Measurements from ENCODE around the gene GPC3. TPM values are rescaled to one million over a fixed set of nuclear protein-coding genes. Genes with fewer than 3 reads are reported as not detected.

GPC3 gene
- total RNA-seq, 1 experiment from 2014 or later: not detected

DNA sequence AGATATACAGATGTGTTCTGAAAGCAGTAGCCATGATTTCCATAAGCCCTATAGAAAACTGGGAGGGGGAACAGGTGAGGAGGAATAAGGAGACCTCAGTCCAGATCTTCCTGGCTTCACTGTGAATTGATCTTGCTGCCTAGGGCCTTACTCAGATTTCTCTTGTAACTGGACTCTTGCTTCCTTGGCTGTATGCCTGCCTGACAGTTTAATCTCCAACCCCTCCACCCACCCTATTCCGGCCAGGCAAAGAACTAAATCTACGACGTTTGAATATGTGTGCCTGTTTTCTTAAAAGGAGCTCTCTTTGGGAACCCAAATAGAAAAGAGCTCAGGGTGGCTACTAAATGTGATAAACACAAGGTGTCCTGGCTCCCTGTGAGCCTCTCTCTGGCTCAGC is 173.0 kb downstream of the GPC3 start:
- no peaks in the 10 kb centered on the region; the same call in 1 of the 2 replicates for H3K9me2 ChIP-seq (ENCODE audit: insufficient read depth)
- no peak overlapping the region for H2AFZ ChIP-seq
- ChIA-PET POLR2A (ENCODE audit: unreplicated experiment) (no interaction called here), CTCF (no interaction called here)
- H3K79me2 ChIP-seq (ENCODE audit: low read depth): no peaks in the 10 kb centered on the region
- no peaks in the 10 kb centered on the region for H3K9me3 ChIP-seq (ENCODE audit: insufficient read depth, low read depth)
- H3K4me2 ChIP-seq: no peak overlapping the region
- no peaks in the 10 kb centered on the region for H3F3A ChIP-seq (ENCODE audit: insufficient read depth, low read depth)
- H4K20me1 ChIP-seq (ENCODE audit: insufficient read depth): no peaks in the 10 kb centered on the region
- no peak for TF ChIP-seq EZH2 (IDR thresholded peaks at IDR 0.05; ENCODE audit: low read depth)
- no peak for TF ChIP-seq CTCF (conservative IDR thresholded peaks at IDR 0.05)
- no peaks in the 10 kb centered on the region for H3K27me3 ChIP-seq (ENCODE audit: insufficient read depth, low read depth)
- H3K36me3 ChIP-seq (ENCODE audit: low read depth): no peaks in the 10 kb centered on the region
- no peak overlapping the region for H3K4me3 ChIP-seq
- no peaks in the 10 kb centered on the region for H3K4me1 ChIP-seq (replicated peaks; ENCODE audit: insufficient read depth)
- no TSS peak for BruUV-seq (replicated peaks)
- no peak for DNase-seq
- no peak overlapping the region for H3K27ac ChIP-seq
- intact Hi-C loops (cut with micrococcal nuclease; ENCODE audit: unreplicated experiment): no loop called here

DNA sequence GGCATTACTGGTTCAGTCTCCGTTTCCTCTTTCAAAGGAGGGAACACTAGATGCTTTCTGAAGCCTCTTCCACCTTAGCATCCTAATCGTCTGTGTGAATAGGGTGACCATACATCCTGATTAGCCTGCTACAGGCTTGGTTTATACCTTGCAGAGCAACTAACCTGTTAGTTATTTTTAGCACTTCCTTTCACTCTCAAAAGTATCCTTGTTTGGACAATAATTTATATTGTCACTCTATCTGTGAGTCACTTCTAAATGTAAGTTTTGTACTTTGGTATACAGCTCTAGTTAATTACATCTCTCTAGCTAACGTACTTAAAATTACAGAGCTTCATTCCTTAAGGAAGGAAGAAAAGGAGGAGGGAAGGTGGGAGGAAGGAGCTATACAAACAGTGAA is 174.5 kb downstream of the GPC3 start:
- Histone ChIP-seq H3K36me3 (ENCODE audit: low read depth) (no peaks in the 10 kb centered on the region), H3F3A (ENCODE audit: insufficient read depth, low read depth) (no peaks in the 10 kb centered on the region), H3K4me3 (no peak overlapping the region), H3K79me2 (ENCODE audit: low read depth) (no peaks in the 10 kb centered on the region), H3K9me3 (ENCODE audit: insufficient read depth, low read depth) (no peaks in the 10 kb centered on the region), H3K27me3 (ENCODE audit: insufficient read depth, low read depth) (no peaks in the 10 kb centered on the region), H3K4me2 (no peak overlapping the region), H2AFZ (no peak overlapping the region), H3K4me1 (replicated peaks; ENCODE audit: insufficient read depth) (no peaks in the 10 kb centered on the region), H3K9me2 (ENCODE audit: insufficient read depth) (no peaks in the 10 kb centered on the region; the same call in 1 of the 2 replicates), H3K27ac (no peak overlapping the region), H4K20me1 (ENCODE audit: insufficient read depth) (no peaks in the 10 kb centered on the region)
- TF ChIP-seq CTCF (conservative IDR thresholded peaks at IDR 0.05) (no peak), EZH2 (IDR thresholded peaks at IDR 0.05; ENCODE audit: low read depth) (no peak)
- no TSS peak for BruUV-seq (replicated peaks)
- intact Hi-C loops (cut with micrococcal nuclease; ENCODE audit: unreplicated experiment): no loop called here
- no peak for DNase-seq
- ChIA-PET CTCF (no interaction called here), POLR2A (ENCODE audit: unreplicated experiment) (no interaction called here)

GRCh38 chrX:133804072-133804471 is 181.3 kb downstream of the GPC3 start:
- H3K79me2 ChIP-seq (ENCODE audit: low read depth): no peaks in the 10 kb centered on the region
- intact Hi-C loops (cut with micrococcal nuclease; ENCODE audit: unreplicated experiment): no loop called here
- ChIA-PET CTCF (no interaction called here), POLR2A (ENCODE audit: unreplicated experiment) (no interaction called here)
- H3K4me2 ChIP-seq: no peak overlapping the region
- H3F3A ChIP-seq (ENCODE audit: insufficient read depth, low read depth): no peaks in the 10 kb centered on the region
- H3K36me3 ChIP-seq (ENCODE audit: low read depth): no peaks in the 10 kb centered on the region
- DNase-seq: no peak
- no TSS peak for BruUV-seq (replicated peaks)
- no peak overlapping the region for H2AFZ ChIP-seq
- TF ChIP-seq EZH2 (IDR thresholded peaks at IDR 0.05; ENCODE audit: low read depth) (no peak), CTCF (conservative IDR thresholded peaks at IDR 0.05) (no peak)
- H3K9me3 ChIP-seq (ENCODE audit: insufficient read depth, low read depth): no peaks in the 10 kb centered on the region
- H3K9me2 ChIP-seq (ENCODE audit: insufficient read depth): no peaks in the 10 kb centered on the region
- H4K20me1 ChIP-seq (ENCODE audit: insufficient read depth): no peaks in the 10 kb centered on the region
- no peaks in the 10 kb centered on the region for H3K4me1 ChIP-seq (replicated peaks; ENCODE audit: insufficient read depth)
- no peaks in the 10 kb centered on the region for H3K27me3 ChIP-seq (ENCODE audit: insufficient read depth, low read depth)
- H3K27ac ChIP-seq: no peak overlapping the region
- no peak overlapping the region for H3K4me3 ChIP-seq
